Thyroid gland (tissue), 4 donors: ENCODE measurements around the gene NCOR1. TPM values are rescaled to one million over a fixed set of nuclear protein-coding genes. Genes with fewer than 3 reads are reported as not detected.
"Not testable (repeated sequence)": the region's sequence is repeated elsewhere in the genome, so short reads cannot be mapped to it uniquely, and the experiment has no call there.

Source experiments
- DNase-seq, 2 donors: peaks; one replicate each; pipeline ENCODE4 v3.0.0-alpha.2; 2019
- H3K27ac ChIP-seq, 3 donors: fragments of 200-600 bp; sonication (generic); 1 replicate in 2 of 3; 2 replicates in 1 of 3; pipeline ENCODE4 v1.5.1; 2016 to 2019; ENCODE audit warnings: mild to moderate bottlenecking in 1 of 3, moderate library complexity in 1 of 3
- H3K27me3 ChIP-seq: fragments of 200-600 bp; sonication (generic); one replicate; pipeline ENCODE4 v1.5.1; 2019
- H3K36me3 ChIP-seq, 2 donors: fragments of 200-600 bp; sonication (generic); one replicate each; pipeline ENCODE4 v1.5.1; 2016 to 2019
- H3K4me1 ChIP-seq, 2 donors: fragments of 200-600 bp; sonication (generic); one replicate each; pipeline ENCODE4 v1.5.1; 2017 to 2019
- H3K4me3 ChIP-seq, 3 donors: fragments of 200-600 bp; sonication (generic); replicated peaks in 1 of 3; 1 replicate in 2 of 3; 2 replicates in 1 of 3; pipeline ENCODE4 v1.5.1; 2016; ENCODE audit warnings: mild to moderate bottlenecking in 1 of 3
- H3K9me3 ChIP-seq: fragments of 200-600 bp; sonication (generic); one replicate; pipeline ENCODE4 v1.5.1; 2017
- POLR2A ChIP-seq, 2 donors: fragments of 450-650 bp; IDR thresholded peaks; one replicate each; pipeline ENCODE4 v1.6.1; 2017; ENCODE audit warnings: antibody characterized with exemption in 2 of 2, mild to moderate bottlenecking in 2 of 2, moderate library complexity in 1 of 2
- WGBS, 2 donors: methylation state at CpG; one replicate each; pipeline ENCODE4 v1.1.5; 2017; 5-methylcytosine and 5-hydroxymethylcytosine counted together
- intact Hi-C: fragments of 100-400 bp; cut with DNase I; formaldehyde crosslinking; loops from one replicate; pipeline ENCODE4 v1.15.1; 2023
- total RNA-seq, 4 donors: library from RNA; depleted of rRNA; stranded (reverse); fragments of >200 nt; gene quantifications; one replicate each; pipeline ENCODE4 v1.2.3, GENCODE V29; 2016
- TF ChIP-seq, protein P1 (sequence below), 6 experiments: fragments of 200-600 bp in 3 of 6; fragments of 450-650 bp in 3 of 6; sonication (generic) in 3 of 6; IDR thresholded peaks; one replicate each; pipeline ENCODE4 v1.5.1; 2016 to 2019; ENCODE audit warnings: antibody characterized with exemption in 6 of 6, mild to moderate bottlenecking in 2 of 6, inconsistent platforms in 1 of 6, moderate library complexity in 1 of 6

The NCOR1 gene
- total RNA-seq, 4 donors from 2014 or later: 141 to 206 (median 204) TPM

DNA sequence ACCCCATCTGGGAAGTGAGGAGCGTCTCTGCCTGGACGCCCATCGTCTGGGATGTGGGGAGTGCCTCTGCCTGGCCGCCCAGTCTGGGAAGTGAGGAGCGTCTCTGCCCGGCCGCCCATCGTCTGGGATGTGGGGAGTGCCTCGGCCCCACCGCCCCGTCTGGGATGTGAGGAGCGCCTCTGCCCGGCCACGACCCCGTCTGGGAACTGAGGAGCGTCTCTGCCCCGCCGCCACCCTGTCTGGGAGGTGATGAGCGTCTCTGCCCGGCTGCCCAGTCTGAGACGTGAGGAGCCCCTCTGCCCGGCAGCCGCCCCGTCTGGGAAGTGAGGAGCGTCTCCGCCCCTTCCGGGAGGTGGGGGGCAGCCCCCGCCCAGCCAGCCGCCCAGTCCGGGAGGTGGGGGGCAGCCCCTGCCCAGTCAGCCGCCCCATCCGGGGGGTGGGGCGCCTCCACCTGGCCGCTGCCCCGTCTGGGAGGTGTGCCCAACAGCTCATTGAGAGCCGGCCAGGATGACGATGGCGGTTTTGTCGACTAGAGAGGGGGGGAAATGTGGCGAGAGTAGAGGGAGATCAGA lies 69.9 kb downstream of the NCOR1 start:
- H3K36me3 ChIP-seq, H3K4me1 ChIP-seq, H3K9me3 ChIP-seq, H3K27me3 ChIP-seq, intact Hi-C loops, H3K4me3 ChIP-seq: not testable (repeated sequence)
- peak; percentile 8 to 18 for DNase-seq
- peak in 1 of 2 donors; percentile 7 for TF ChIP-seq POLR2A (IDR thresholded peaks at IDR 0.05)
- 71 to 85% methylated on average over 7 to 18 of the region's 40 CpGs for WGBS, 2 donors
- H3K27ac ChIP-seq: peak overlapping the region in 1 of 3 donors; percentile 42

DNA sequence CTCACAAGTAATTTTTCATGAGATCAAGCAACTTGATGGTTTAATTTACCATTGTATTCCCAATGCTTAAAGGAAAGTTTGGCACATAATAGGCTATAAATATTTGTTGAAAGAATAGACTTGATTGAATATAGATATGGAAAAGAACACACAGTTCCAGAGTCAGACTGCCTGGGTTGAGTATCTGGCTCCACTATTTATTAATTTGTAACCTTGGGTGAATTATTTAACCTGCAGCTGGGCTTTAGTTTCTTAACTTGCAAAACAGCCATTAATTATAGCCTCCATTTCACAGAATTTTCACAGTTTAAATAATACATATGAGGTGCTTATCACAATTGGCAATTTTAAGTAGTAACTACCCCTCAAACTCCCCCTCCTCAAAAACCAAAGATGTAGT lies 73.6 kb downstream of the NCOR1 start:
- H3K36me3 ChIP-seq: peaks cover 2 to 7% of the 10 kb centered on the region in 2 donors
- H3K27ac ChIP-seq: no peak overlapping the region
- no peaks in the 10 kb centered on the region for H3K9me3 ChIP-seq
- DNase-seq: no peak
- intact Hi-C loops: no loop called here
- no peak overlapping the region for H3K4me3 ChIP-seq
- H3K27me3 ChIP-seq: no peaks in the 10 kb centered on the region
- TF ChIP-seq POLR2A (IDR thresholded peaks at IDR 0.05): no peak
- TF ChIP-seq, protein P1, sequence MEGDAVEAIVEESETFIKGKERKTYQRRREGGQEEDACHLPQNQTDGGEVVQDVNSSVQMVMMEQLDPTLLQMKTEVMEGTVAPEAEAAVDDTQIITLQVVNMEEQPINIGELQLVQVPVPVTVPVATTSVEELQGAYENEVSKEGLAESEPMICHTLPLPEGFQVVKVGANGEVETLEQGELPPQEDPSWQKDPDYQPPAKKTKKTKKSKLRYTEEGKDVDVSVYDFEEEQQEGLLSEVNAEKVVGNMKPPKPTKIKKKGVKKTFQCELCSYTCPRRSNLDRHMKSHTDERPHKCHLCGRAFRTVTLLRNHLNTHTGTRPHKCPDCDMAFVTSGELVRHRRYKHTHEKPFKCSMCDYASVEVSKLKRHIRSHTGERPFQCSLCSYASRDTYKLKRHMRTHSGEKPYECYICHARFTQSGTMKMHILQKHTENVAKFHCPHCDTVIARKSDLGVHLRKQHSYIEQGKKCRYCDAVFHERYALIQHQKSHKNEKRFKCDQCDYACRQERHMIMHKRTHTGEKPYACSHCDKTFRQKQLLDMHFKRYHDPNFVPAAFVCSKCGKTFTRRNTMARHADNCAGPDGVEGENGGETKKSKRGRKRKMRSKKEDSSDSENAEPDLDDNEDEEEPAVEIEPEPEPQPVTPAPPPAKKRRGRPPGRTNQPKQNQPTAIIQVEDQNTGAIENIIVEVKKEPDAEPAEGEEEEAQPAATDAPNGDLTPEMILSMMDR (IDR thresholded peaks at IDR 0.05): no peak
- H3K4me1 ChIP-seq: peaks cover 0 to 4% of the 10 kb centered on the region in 2 donors

DNA sequence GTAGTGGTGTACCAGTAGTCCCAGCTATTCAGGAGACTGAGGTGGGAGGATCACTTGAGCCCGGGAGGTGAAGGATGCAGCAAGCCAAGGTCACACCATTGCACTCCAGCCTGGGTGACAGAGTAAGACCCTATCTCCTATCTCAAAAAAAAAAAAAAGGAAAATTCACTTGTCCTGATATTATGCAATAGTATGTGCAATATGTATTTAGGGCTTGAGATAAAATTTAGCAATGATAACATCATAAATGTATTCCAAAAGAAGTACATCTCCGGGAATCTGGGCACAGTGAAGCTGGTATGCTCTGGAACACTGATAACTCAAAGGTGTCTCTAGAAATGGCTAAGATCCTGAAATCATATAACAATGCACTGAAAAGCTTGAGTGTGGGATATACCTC lies 74.5 kb downstream of the NCOR1 start:
- no peak for DNase-seq
- Histone ChIP-seq H3K36me3 (peaks cover 7 to 9% of the 10 kb centered on the region in 2 donors), H3K4me1 (no peaks in the 10 kb centered on the region), H3K27me3 (no peaks in the 10 kb centered on the region), H3K27ac (no peak overlapping the region), H3K9me3 (no peaks in the 10 kb centered on the region), H3K4me3 (no peak overlapping the region)
- no peak for TF ChIP-seq POLR2A (IDR thresholded peaks at IDR 0.05)
- intact Hi-C loops: no loop called here
- WGBS, 2 donors: 98 to 100% methylated on average over 2 of the region's 2 CpGs

DNA sequence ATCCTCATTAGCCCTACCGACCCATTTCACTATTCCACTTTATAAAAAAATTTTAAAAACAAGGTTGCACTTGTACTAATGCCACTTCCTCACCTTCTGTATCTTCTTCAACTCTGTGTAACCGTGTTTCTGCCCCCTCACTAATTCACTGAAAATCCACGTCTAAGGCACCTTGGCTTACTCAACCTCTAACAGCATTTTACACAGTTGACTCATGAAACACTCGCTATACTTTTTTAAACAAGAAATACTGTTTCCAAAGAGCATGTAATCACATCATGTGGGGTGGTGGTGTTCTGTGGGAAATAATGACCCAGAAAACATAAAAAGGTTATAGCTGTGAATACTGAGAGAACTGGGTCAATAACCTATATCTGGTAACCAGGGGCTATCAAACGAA lies 79.9 kb downstream of the NCOR1 start:
- peaks cover 0 to 15% of the 10 kb centered on the region in 2 donors for H3K36me3 ChIP-seq
- H3K27me3 ChIP-seq: no peaks in the 10 kb centered on the region
- no peak overlapping the region for H3K4me3 ChIP-seq
- TF ChIP-seq, protein P1 (IDR thresholded peaks at IDR 0.05): no peak
- WGBS, 2 donors: 94 to 96% methylated on average over 5 of the region's 5 CpGs
- H3K27ac ChIP-seq: no peak overlapping the region
- no peaks in the 10 kb centered on the region for H3K9me3 ChIP-seq
- intact Hi-C loops: no loop called here
- no peaks in the 10 kb centered on the region for H3K4me1 ChIP-seq
- no peak for DNase-seq

DNA sequence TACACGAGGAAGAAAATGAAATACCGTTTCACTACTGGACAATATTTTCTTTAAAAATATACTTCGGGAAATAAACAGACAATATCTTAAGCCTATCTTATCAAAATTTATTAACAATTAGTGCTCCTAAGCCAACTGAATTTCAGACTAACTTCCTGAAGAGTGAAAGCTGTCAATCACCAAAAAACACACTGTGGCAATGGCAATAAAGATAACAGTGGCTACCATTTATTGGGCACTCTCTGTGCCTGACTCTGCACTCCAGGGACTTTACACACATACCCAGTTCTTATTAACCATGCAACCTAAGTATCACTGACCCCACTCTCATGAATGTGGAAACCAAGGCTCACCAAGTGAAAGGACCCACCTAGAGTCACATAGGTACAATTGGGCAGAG lies 83.7 kb downstream of the NCOR1 start:
- Histone ChIP-seq H3K4me3 (no peak overlapping the region), H3K9me3 (no peaks in the 10 kb centered on the region), H3K27ac (no peak overlapping the region), H3K4me1 (no peaks in the 10 kb centered on the region), H3K36me3 (peaks cover 0 to 13% of the 10 kb centered on the region in 2 donors), H3K27me3 (no peaks in the 10 kb centered on the region)
- 94 to 95% methylated on average over 3 of the region's 3 CpGs for WGBS, 2 donors
- intact Hi-C loops: no loop called here
- TF ChIP-seq POLR2A (IDR thresholded peaks at IDR 0.05): no peak
- TF ChIP-seq, protein P1 (IDR thresholded peaks at IDR 0.05): no peak
- no peak for DNase-seq

DNA sequence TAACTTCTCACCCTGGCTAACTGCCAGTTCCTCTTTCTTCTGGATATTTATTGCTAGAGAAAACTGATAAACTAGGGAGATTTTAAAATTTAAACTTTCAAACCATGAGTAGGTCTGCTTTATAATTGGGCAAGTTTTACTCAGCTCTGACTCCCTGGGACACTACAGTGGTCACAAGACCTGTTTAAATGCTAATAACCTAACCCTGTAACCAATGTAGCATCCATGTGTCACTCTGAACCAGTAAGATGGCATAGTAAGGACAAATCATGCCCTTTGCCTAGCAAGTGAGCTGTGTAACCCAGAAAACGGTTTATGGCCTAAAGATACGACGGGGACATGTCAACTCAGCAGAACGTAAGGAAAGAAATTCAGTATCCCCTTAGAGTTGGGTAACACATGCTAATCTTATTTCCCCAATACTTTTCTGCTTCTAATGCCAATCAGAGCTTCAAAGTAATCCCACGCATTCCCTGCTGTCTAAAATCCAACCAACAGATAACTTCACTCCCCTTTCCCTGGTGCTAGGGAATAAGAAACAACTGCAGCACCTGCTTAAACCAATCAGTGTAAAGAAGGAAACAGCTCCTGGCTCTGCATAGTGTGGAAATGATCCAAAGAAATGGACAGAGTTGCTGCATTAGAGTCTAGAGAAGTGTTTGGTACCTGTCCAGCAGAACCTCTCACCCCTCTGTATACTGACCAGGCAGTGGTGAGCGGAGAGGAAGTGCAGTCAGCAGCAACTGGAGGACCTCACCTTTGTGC lies 85.7 kb downstream of the NCOR1 start:
- Histone ChIP-seq H3K36me3 (peaks cover 5 to 6% of the 10 kb centered on the region in 2 donors), H3K4me3 (no peak overlapping the region), H3K4me1 (no peaks in the 10 kb centered on the region), H3K9me3 (no peaks in the 10 kb centered on the region), H3K27me3 (no peaks in the 10 kb centered on the region), H3K27ac (no peak overlapping the region)
- intact Hi-C loops: no loop called here
- no peak for TF ChIP-seq POLR2A (IDR thresholded peaks at IDR 0.05)
- TF ChIP-seq, protein P1 (IDR thresholded peaks at IDR 0.05): no peak
- peak; percentile 14 to 34 for DNase-seq
- 80 to 82% methylated on average over 6 of the region's 6 CpGs for WGBS, 2 donors
